ENCODE results near the gene NPR1.

GRCh38 chr1:153638261-153638660, 40.2 kb upstream of the NPR1 start:
- no peak for TF ChIP-seq CTCF (IDR thresholded peaks at IDR 0.05)
- TF ChIP-seq POLR2AphosphoS5 (IDR thresholded peaks at IDR 0.05; ENCODE audit: insufficient read depth in 1 of 2, low read depth in 1 of 2), result no peak
- TF ChIP-seq POLR2A (IDR thresholded peaks at IDR 0.05), result no peak
